IMR-90 (cell line): ENCODE data around the gene SART1. TPM values are rescaled to one million over a fixed set of nuclear protein-coding genes. Genes with fewer than 3 reads are reported as not detected.

ENCODE experiments used
- ATAC-seq: fragments of 200-7000 bp; cut with Tn5 transposase; 2 replicates; pipeline ENCODE4 v1.9.1; 2020; ENCODE audit warnings: low read depth, mild to moderate bottlenecking, moderate library complexity
- BruUV-seq: library from RNA; stranded (reverse); fragments of 400-500 nt; replicated peaks from 2 replicates; lab custom pipeline; 2021; lab: Mats Ljungman, UMichigan
- CTCF ChIA-PET: fragments of 300-600 bp; formaldehyde crosslinking; extraction: SDS; loops from one replicate; lab custom pipeline; 2021; ENCODE audit warnings: antibody characterized with exemption; lab: Yijun Ruan, JAX
- POLR2A ChIA-PET: fragments of 300-600 bp; sonication (Branson Sonifier 250); formaldehyde crosslinking; loops from one replicate; lab custom pipeline; 2022; ENCODE audit warnings: antibody characterized with exemption; ENCODE audit not compliant: unreplicated experiment; lab: Charles Lee
- DNase-seq: peaks from one replicate; pipeline ENCODE4 v3.0.0; 2013
- H2AFZ ChIP-seq: replicated peaks from 2 replicates; pipeline ENCODE3; 2013; ENCODE audit warnings: low read length, mild to moderate bottlenecking; ENCODE audit not compliant: poor library complexity
- H2AK5ac ChIP-seq: 2 replicates; pipeline ENCODE4 v1.6.1; 2013; ENCODE audit warnings: low read depth, low read length, inconsistent platforms
- H2AK9ac ChIP-seq: replicated peaks from 2 replicates; pipeline ENCODE3; 2013; ENCODE audit warnings: mild to moderate bottlenecking, low read depth, low read length, moderate library complexity; ENCODE audit not compliant: poor library complexity
- H2BK120ac ChIP-seq: 2 replicates; pipeline ENCODE4 v1.6.1; 2013; ENCODE audit warnings: low read depth, low read length, inconsistent platforms
- H2BK15ac ChIP-seq: 3 replicates; pipeline ENCODE4 v1.6.1; 2013; ENCODE audit warnings: low read depth, low read length, inconsistent platforms
- H2BK20ac ChIP-seq: 2 replicates; pipeline ENCODE4 v1.6.1; 2013; ENCODE audit warnings: low read depth, mild to moderate bottlenecking, inconsistent platforms, low read length, moderate library complexity
- H2BK5ac ChIP-seq: 2 replicates; pipeline ENCODE4 v1.6.1; 2013; ENCODE audit warnings: mild to moderate bottlenecking, low read depth, low read length, inconsistent platforms; ENCODE audit not compliant: poor library complexity, severe bottlenecking
- H3K14ac ChIP-seq: replicated peaks from 2 replicates; pipeline ENCODE4 v1.6.1; 2013; ENCODE audit warnings: low read depth, low read length, inconsistent platforms
- H3K18ac ChIP-seq: 2 replicates; pipeline ENCODE4 v1.6.1; 2013; ENCODE audit warnings: low read depth, low read length, control low read depth
- H3K23ac ChIP-seq: 2 replicates; pipeline ENCODE4 v1.6.1; 2013; ENCODE audit warnings: low read depth, low read length, inconsistent platforms
- H3K27ac ChIP-seq: 2 replicates; pipeline ENCODE4 v1.5.1; 2013; ENCODE audit warnings: mild to moderate bottlenecking, control low read depth, low read length; ENCODE audit not compliant: insufficient read depth
- H3K27me3 ChIP-seq: 2 replicates; pipeline ENCODE4 v1.6.1; 2013; ENCODE audit warnings: low read length; ENCODE audit not compliant: control insufficient read depth, insufficient read depth
- H3K36me3 ChIP-seq: 2 replicates; pipeline ENCODE4 v1.6.1; 2013; ENCODE audit warnings: low read length, mixed read lengths; ENCODE audit not compliant: control insufficient read depth, insufficient read depth
- H3K4ac ChIP-seq: 2 replicates; pipeline ENCODE4 v1.6.1; 2013; ENCODE audit warnings: low read depth, low read length, inconsistent platforms
- H3K4me1 ChIP-seq: 2 replicates; pipeline ENCODE4 v1.6.1; 2013; ENCODE audit warnings: low read length, mixed read lengths; ENCODE audit not compliant: control insufficient read depth, insufficient read depth
- H3K4me2 ChIP-seq: 2 replicates; pipeline ENCODE4 v1.6.1; 2013; ENCODE audit warnings: low read depth, mild to moderate bottlenecking, control low read depth, low read length, moderate library complexity
- H3K4me3 ChIP-seq: 2 replicates; pipeline ENCODE4 v1.5.1; 2013; ENCODE audit warnings: low read depth, mild to moderate bottlenecking, control low read depth, low read length, moderate library complexity; ENCODE audit not compliant: insufficient read depth
- H3K56ac ChIP-seq: 2 replicates; pipeline ENCODE4 v1.6.1; 2013; ENCODE audit warnings: low read length, inconsistent platforms; ENCODE audit not compliant: insufficient read depth; ENCODE audit errors: extremely low read depth
- H3K79me1 ChIP-seq, 2 experiments: 2 replicates each; pipeline ENCODE4 v1.6.1; 2013; ENCODE audit warnings: low read length in 2 of 2, inconsistent platforms in 1 of 2, low read depth in 1 of 2
- H3K9ac ChIP-seq: 2 replicates; pipeline ENCODE4 v1.6.1; 2013; ENCODE audit warnings: low read depth, low read length, control low read depth
- H3K9me1 ChIP-seq: 2 replicates; pipeline ENCODE4 v1.6.1; 2013; ENCODE audit warnings: low read length, inconsistent platforms; ENCODE audit not compliant: insufficient read depth
- H3K9me3 ChIP-seq: 2 replicates; pipeline ENCODE4 v1.6.1; 2013; ENCODE audit warnings: low read length; ENCODE audit not compliant: control insufficient read depth, insufficient read depth
- H4K20me1 ChIP-seq: 2 replicates; pipeline ENCODE4 v1.6.1; 2013; ENCODE audit warnings: low read length, inconsistent platforms; ENCODE audit not compliant: insufficient read depth
- H4K5ac ChIP-seq: 2 replicates; pipeline ENCODE4 v1.6.1; 2013; ENCODE audit warnings: mild to moderate bottlenecking, low read depth, low read length, control low read depth
- H4K8ac ChIP-seq, 2 experiments: 2 replicates each; pipeline ENCODE4 v1.6.1; 2013; ENCODE audit warnings: low read depth in 2 of 2, low read length in 2 of 2, control low read depth in 1 of 2, inconsistent platforms in 1 of 2
- H4K91ac ChIP-seq: 2 replicates; pipeline ENCODE4 v1.6.1; 2013; ENCODE audit warnings: low read depth, low read length, inconsistent platforms; ENCODE audit not compliant: insufficient read depth
- BHLHE40 ChIP-seq: fragments of 150-350 bp; IDR thresholded peaks from 2 replicates; pipeline ENCODE4 v1.6.1; 2016; ENCODE audit warnings: mild to moderate bottlenecking, low read depth, low read length
- CEBPB ChIP-seq: IDR thresholded peaks from 2 replicates; pipeline ENCODE4 v1.6.1; 2012; ENCODE audit warnings: low read depth, low read length, improper control_type of control experiment
- CTCF ChIP-seq: conservative IDR thresholded peaks from 2 replicates; pipeline ENCODE4 v1.5.1; 2012; ENCODE audit warnings: mild to moderate bottlenecking, low read depth, low read length, improper control_type of control experiment
- MAZ ChIP-seq: IDR thresholded peaks from 2 replicates; pipeline ENCODE4 v1.6.1; 2012; ENCODE audit warnings: low read depth, mild to moderate bottlenecking, low read length, improper control_type of control experiment, moderate library complexity, borderline replicate concordance
- MXI1 ChIP-seq: IDR thresholded peaks from 2 replicates; pipeline ENCODE4 v1.6.1; 2012; ENCODE audit warnings: low read depth, mild to moderate bottlenecking, low read length, moderate library complexity, borderline replicate concordance
- POLR2A ChIP-seq: IDR thresholded peaks from 2 replicates; pipeline ENCODE4 v1.6.1; 2012; ENCODE audit warnings: mild to moderate bottlenecking, low read depth, low read length
- SMC3 ChIP-seq: fragments of 150-350 bp; IDR thresholded peaks from 2 replicates; pipeline ENCODE4 v1.6.1; 2016; ENCODE audit warnings: low read depth, mild to moderate bottlenecking, antibody characterized with exemption, low read length, moderate library complexity
- USF2 ChIP-seq: fragments of 150-350 bp; IDR thresholded peaks from 2 replicates; pipeline ENCODE4 v1.6.1; 2017; ENCODE audit warnings: mild to moderate bottlenecking, antibody characterized with exemption, low read length, low read depth
- WGBS, 2 experiments: methylation state at CpG; one replicate each; pipeline versions ENCODE4 v1.1.5 to v1.1.7; 2013; ENCODE audit warnings: missing lambda C conversion rate in 2 of 2; ENCODE audit not compliant: insufficient read length in 1 of 2; ENCODE audit errors: extremely low coverage in 2 of 2; 5-methylcytosine and 5-hydroxymethylcytosine counted together
- dilution Hi-C: fragments of 300-500 bp; cut with HindIII; formaldehyde crosslinking; loops from one replicate; pipeline ENCODE4 v1.14.3; 2018; ENCODE audit warnings: low sequenced_read_pairs; ENCODE audit not compliant: unreplicated experiment
- in situ Hi-C: fragments of 300-500 bp; cut with MboI; formaldehyde crosslinking; loops from 3 replicates; pipeline ENCODE4 v1.14.3; 2019; ENCODE audit warnings: low sequenced_read_pairs, inconsistent platforms, mixed read lengths
- intact Hi-C: fragments of 100-400 bp; cut with micrococcal nuclease; formaldehyde crosslinking; loops from 2 replicates; pipeline ENCODE4 v1.10.0; 2022
- polyA plus RNA-seq, 3 experiments: library from polyadenylated mRNA; depleted of rRNA; stranded (reverse); fragments of >200 nt; gene quantifications; 2 replicates each; pipeline ENCODE4 v1.2.3, GENCODE V29; 2012; ENCODE audit warnings: low replicate concordance in 1 of 3
- total RNA-seq: library from RNA; depleted of rRNA; stranded (reverse); fragments of >200 nt; gene quantifications from 2 replicates; pipeline ENCODE4 v1.2.3, GENCODE V29; 2012
- TF ChIP-seq, protein P1 (sequence below): fragments of 150-350 bp; IDR thresholded peaks from 2 replicates; pipeline ENCODE4 v1.6.1; 2016; ENCODE audit warnings: low read depth, mild to moderate bottlenecking, low read length, moderate library complexity, borderline replicate concordance

SART1 gene
- total and polyA plus RNA-seq, 2 of the 4 experiments (the other 2 are of a cell fraction), result 25.5 to 43.5 TPM

DNA sequence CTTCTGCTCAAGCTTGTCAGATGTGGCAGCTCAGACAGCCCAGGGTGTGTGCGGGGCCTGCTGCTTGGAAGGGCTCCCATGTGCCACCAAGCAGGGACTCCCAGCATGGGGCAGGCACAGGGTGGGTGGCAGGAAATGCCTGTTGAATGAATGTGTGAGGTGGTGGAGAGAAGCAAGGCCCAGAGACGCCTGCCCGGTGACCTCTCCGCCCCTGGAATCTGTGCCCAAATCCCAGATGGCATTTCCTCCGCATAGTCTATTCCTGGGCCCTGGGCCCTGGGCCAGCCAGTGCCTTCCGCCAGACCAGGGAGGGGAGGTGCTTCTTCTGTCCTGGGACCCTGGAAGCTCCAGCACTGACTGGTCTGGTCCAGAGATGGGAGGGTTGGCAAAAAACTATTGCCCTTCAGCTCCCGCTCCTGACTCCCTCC, 53.9 kb downstream of the SART1 start:
- H2BK5ac ChIP-seq, result peak overlapping the region; percentile 48
- H2AFZ ChIP-seq, result peak overlapping the region; percentile 86
- no peak overlapping the region for H3K18ac ChIP-seq
- no peak overlapping the region; the same call in 1 of the 2 replicates for H3K23ac ChIP-seq
- peak overlapping the region; percentile 81 to 88 for H4K8ac ChIP-seq
- intact Hi-C loops (no loop called here), dilution Hi-C loops (no loop called here), in situ Hi-C loops (no loop called here)
- no TSS peak for BruUV-seq
- ChIA-PET POLR2A (no interaction called here), CTCF (interaction anchor here (0.5 kb wide), 1 partner anchor 304 kb away, joined by 3 read pairs; no protein-coding TSS in a partner anchor)
- H3K27ac ChIP-seq, result peak overlapping the region; percentile 2; the same call in 1 of the 2 replicates
- no peak overlapping the region for H3K4me3 ChIP-seq
- peak overlapping the region; percentile 85; the same call in 1 of the 3 replicates for H2BK15ac ChIP-seq
- peak overlapping the region; percentile 80 for H3K14ac ChIP-seq
- 36% methylated on average over 4 of the region's 7 CpGs; no CpG with 5 or more reads in 1 of the 2 experiments for WGBS, 2 experiments
- DNase-seq (no peak), ATAC-seq (peak; percentile 63)
- H3K9me1 ChIP-seq, result peaks cover 27% of the 10 kb centered on the region
- H3K9ac ChIP-seq, result no peak overlapping the region
- peak overlapping the region; percentile 75 for H3K4ac ChIP-seq
- H2BK20ac ChIP-seq, result peak overlapping the region; percentile 88
- H4K20me1 ChIP-seq, result no peaks in the 10 kb centered on the region; the same call in 1 of the 2 replicates
- H3K4me2 ChIP-seq, result no peak overlapping the region
- H4K91ac ChIP-seq, result peak overlapping the region; percentile 83
- H3K27me3 ChIP-seq, result peaks cover 13% of the 10 kb centered on the region
- peak overlapping the region; percentile 23; the same call in 1 of the 2 replicates for H4K5ac ChIP-seq
- H2AK5ac ChIP-seq, result peak overlapping the region; percentile 82
- TF ChIP-seq USF2 (no peak), CEBPB (no peak), BHLHE40 (no peak), MXI1 (no peak), SMC3 (no peak), MAZ (no peak), CTCF (no peak), POLR2A (no peak)
- TF ChIP-seq, protein P1, sequence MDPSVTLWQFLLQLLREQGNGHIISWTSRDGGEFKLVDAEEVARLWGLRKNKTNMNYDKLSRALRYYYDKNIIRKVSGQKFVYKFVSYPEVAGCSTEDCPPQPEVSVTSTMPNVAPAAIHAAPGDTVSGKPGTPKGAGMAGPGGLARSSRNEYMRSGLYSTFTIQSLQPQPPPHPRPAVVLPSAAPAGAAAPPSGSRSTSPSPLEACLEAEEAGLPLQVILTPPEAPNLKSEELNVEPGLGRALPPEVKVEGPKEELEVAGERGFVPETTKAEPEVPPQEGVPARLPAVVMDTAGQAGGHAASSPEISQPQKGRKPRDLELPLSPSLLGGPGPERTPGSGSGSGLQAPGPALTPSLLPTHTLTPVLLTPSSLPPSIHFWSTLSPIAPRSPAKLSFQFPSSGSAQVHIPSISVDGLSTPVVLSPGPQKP, result no peak
- peaks cover 9% of the 10 kb centered on the region for H3K4me1 ChIP-seq
- peak overlapping the region; percentile 85 for H2BK120ac ChIP-seq
- H2AK9ac ChIP-seq, result peak overlapping the region; percentile 93
- H3K36me3 ChIP-seq, result no peaks in the 10 kb centered on the region
- no peak overlapping the region; the same call in 1 of the 2 replicates for H3K56ac ChIP-seq
- no peaks in the 10 kb centered on the region for H3K79me1 ChIP-seq
- H3K9me3 ChIP-seq, result no peaks in the 10 kb centered on the region
